Stimulated activated CD4-positive, alpha-beta T cell treated with anti-CD3 and anti-CD28 coated beads, Interleukin-1b, Interleukin-23, amount 100 ng/mL, for 24 hours (primary cell): ENCODE data around the gene RASL11A.
"Not testable (repeated sequence)": the region's sequence is repeated elsewhere in the genome, so short reads cannot be mapped to it uniquely, and the experiment has no call there.

ENCODE experiments used
- DNase-seq, 4 experiments: peaks; one replicate each; pipeline ENCODE4 v3.0.0-alpha.2; 2020; ENCODE audit warnings: low read depth in 4 of 4, low spot score in 1 of 4

The RASL11A gene

GRCh38 chr13:27270594-27271520, at the start of gene RASL11A:
Gene RASL11A, plus strand, starts transcription at chr13:27270830. Its CDS starts 115 bp downstream, at chr13:27270945.
- peak; percentile 42 to 56 (median 51) for DNase-seq

GRCh38 chr13:27222100-27222499, 48.5 kb upstream of the RASL11A start:
- DNase-seq: not testable (repeated sequence)

GRCh38 chr13:27226991-27227390, 43.6 kb upstream of the RASL11A start:
- no peak for DNase-seq

- DNase-seq: no peak
Observed at GRCh38 chr13:27228131-27228530, 42.5 kb upstream of the RASL11A start.

GRCh38 chr13:27229642-27230041, 41.0 kb upstream of the RASL11A start:
- no peak for DNase-seq

GRCh38 chr13:27233964-27234363, 36.7 kb upstream of the RASL11A start:
- no peak for DNase-seq

GRCh38 chr13:27236478-27236877, 34.2 kb upstream of the RASL11A start:
- DNase-seq: no peak

GRCh38 chr13:27242702-27243101, 27.9 kb upstream of the RASL11A start:
- DNase-seq: no peak

GRCh38 chr13:27245610-27246009, 25.0 kb upstream of the RASL11A start:
- DNase-seq: no peak

GRCh38 chr13:27250833-27251165, 19.8 kb upstream of the RASL11A start:
- no peak for DNase-seq

- peak; percentile 82 to 91 (median 83) for DNase-seq
Observed at GRCh38 chr13:27251166-27252091, 19.2 kb upstream of the RASL11A start, which contains the start of gene RPL21. Gene RPL21, plus strand, starts transcription at chr13:27251558. Its CDS starts 2,219 bp downstream, at chr13:27253777.

- DNase-seq: no peak
Observed at GRCh38 chr13:27252467-27252866, 18.2 kb upstream of the RASL11A start.

GRCh38 chr13:27257233-27257568, 13.4 kb upstream of the RASL11A start:
- DNase-seq: no peak

GRCh38 chr13:27257648-27258253, 12.9 kb upstream of the RASL11A start:
- no peak for DNase-seq

GRCh38 chr13:27258637-27259386, 11.8 kb upstream of the RASL11A start:
- DNase-seq: no peak

GRCh38 chr13:27259831-27260230, 10.8 kb upstream of the RASL11A start:
- DNase-seq: no peak

GRCh38 chr13:27261396-27261795, 9.2 kb upstream of the RASL11A start:
- DNase-seq: no peak

- no peak for DNase-seq
Observed at GRCh38 chr13:27263438-27263837, 7.2 kb upstream of the RASL11A start.

GRCh38 chr13:27264181-27264580, 6.4 kb upstream of the RASL11A start:
- no peak for DNase-seq

GRCh38 chr13:27264648-27265047, 6.0 kb upstream of the RASL11A start:
- no peak for DNase-seq

GRCh38 chr13:27266917-27267316, 3.7 kb upstream of the RASL11A start:
- no peak for DNase-seq
